Measurements from ENCODE around the gene PBX3. TPM values are rescaled to one million over a fixed set of nuclear protein-coding genes. Genes with fewer than 3 reads are reported as not detected.

The PBX3 gene
- total RNA-seq, 1 donor from 2014 or later: 37.6 TPM

GRCh38 chr9:125971050-125971449 is 223.9 kb downstream of the PBX3 start:
- Mint-ChIP-seq H3K4me1 (ENCODE audit: unreplicated experiment) (no peaks in the 10 kb centered on the region), H3K4me3 (ENCODE audit: unreplicated experiment) (no peak overlapping the region), H3K36me3 (ENCODE audit: low read depth, unreplicated experiment) (no peaks in the 10 kb centered on the region), H3K27ac (ENCODE audit: unreplicated experiment) (no peak overlapping the region), H3K9me3 (ENCODE audit: unreplicated experiment) (no peaks in the 10 kb centered on the region), H3K27me3 (ENCODE audit: unreplicated experiment) (no peaks in the 10 kb centered on the region)
- TF ChIP-seq, protein P1, sequence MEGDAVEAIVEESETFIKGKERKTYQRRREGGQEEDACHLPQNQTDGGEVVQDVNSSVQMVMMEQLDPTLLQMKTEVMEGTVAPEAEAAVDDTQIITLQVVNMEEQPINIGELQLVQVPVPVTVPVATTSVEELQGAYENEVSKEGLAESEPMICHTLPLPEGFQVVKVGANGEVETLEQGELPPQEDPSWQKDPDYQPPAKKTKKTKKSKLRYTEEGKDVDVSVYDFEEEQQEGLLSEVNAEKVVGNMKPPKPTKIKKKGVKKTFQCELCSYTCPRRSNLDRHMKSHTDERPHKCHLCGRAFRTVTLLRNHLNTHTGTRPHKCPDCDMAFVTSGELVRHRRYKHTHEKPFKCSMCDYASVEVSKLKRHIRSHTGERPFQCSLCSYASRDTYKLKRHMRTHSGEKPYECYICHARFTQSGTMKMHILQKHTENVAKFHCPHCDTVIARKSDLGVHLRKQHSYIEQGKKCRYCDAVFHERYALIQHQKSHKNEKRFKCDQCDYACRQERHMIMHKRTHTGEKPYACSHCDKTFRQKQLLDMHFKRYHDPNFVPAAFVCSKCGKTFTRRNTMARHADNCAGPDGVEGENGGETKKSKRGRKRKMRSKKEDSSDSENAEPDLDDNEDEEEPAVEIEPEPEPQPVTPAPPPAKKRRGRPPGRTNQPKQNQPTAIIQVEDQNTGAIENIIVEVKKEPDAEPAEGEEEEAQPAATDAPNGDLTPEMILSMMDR (IDR thresholded peaks at IDR 0.05; ENCODE audit: unreplicated experiment): no peak
- no peak for DNase-seq (ENCODE audit: low spot score)

DNA sequence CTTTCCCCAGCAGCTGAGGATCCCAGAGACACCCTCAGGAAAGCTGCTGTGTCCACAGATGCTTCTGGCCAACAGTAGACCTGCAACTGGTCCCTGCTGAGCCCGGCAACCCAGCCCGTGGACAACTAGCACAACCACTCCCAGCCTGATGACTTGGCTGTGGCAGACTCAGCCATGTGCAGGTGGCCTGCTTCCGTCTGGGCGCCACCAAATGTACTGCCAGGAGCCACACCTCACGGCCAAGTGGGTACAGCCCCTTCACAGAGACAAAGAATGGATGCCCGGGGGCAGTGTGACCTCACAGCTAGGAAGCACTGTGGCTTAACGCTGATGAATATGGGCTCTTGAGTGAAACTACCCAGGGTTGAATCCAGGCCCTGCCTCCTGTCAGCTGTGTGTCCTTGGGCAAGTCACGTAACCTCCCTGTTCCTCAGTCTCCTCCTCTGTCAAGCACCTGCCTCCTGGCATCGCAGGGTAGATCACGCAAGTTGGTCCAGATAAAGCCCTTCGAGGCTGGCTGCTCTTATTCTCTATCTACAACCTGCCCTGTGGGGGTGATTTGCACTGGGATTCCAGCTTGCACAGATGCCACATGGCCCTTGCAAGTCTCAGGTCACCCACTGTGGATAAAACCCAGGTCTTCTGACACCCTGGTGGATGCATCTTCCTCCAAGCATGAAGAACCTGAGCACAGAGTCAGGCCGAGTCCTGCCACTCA is 225.0 kb downstream of the PBX3 start:
- no peak overlapping the region for H3K4me3 Mint-ChIP-seq (ENCODE audit: unreplicated experiment)
- H3K36me3 Mint-ChIP-seq (ENCODE audit: low read depth, unreplicated experiment): no peaks in the 10 kb centered on the region
- no peak for DNase-seq (ENCODE audit: low spot score)
- no peaks in the 10 kb centered on the region for H3K4me1 Mint-ChIP-seq (ENCODE audit: unreplicated experiment)
- H3K27me3 Mint-ChIP-seq (ENCODE audit: unreplicated experiment): no peaks in the 10 kb centered on the region
- TF ChIP-seq, protein P1 (IDR thresholded peaks at IDR 0.05; ENCODE audit: unreplicated experiment): no peak
- no peak overlapping the region for H3K27ac Mint-ChIP-seq (ENCODE audit: unreplicated experiment)
- no peaks in the 10 kb centered on the region for H3K9me3 Mint-ChIP-seq (ENCODE audit: unreplicated experiment)

- DNase-seq (ENCODE audit: low spot score): no peak
- Mint-ChIP-seq H3K4me3 (ENCODE audit: unreplicated experiment) (no peak overlapping the region), H3K27ac (ENCODE audit: unreplicated experiment) (no peak overlapping the region), H3K36me3 (ENCODE audit: low read depth, unreplicated experiment) (no peaks in the 10 kb centered on the region), H3K4me1 (ENCODE audit: unreplicated experiment) (no peaks in the 10 kb centered on the region), H3K27me3 (ENCODE audit: unreplicated experiment) (no peaks in the 10 kb centered on the region), H3K9me3 (ENCODE audit: unreplicated experiment) (peaks cover under 1% of the 10 kb centered on the region)
- TF ChIP-seq, protein P1 (IDR thresholded peaks at IDR 0.05; ENCODE audit: unreplicated experiment): no peak
Observed at GRCh38 chr9:125973547-125973946, 226.4 kb downstream of the PBX3 start.

DNA sequence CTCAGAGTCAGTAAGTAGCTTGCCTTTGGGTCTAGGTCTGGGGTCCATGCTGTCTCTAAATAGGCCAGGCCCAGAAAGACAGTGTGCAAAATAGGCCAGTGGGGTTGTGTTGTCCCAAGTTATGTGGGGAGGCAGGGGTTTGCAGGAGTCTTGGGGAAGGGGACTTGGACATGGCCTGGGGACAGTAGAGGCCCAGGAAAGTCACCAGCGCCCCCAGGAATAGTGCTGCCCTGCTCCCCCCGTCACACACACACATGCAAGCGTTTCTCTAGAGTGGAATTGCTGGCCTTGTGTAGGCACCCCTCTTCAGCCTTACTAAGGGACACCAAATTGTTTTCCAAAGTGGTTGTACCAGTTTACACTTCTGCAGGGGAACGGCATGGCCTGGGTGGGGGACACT is 227.5 kb downstream of the PBX3 start:
- H3K27ac Mint-ChIP-seq (ENCODE audit: unreplicated experiment): no peak overlapping the region
- no peaks in the 10 kb centered on the region for H3K27me3 Mint-ChIP-seq (ENCODE audit: unreplicated experiment)
- peaks cover 4% of the 10 kb centered on the region for H3K36me3 Mint-ChIP-seq (ENCODE audit: low read depth, unreplicated experiment)
- H3K9me3 Mint-ChIP-seq (ENCODE audit: unreplicated experiment): peaks cover 9% of the 10 kb centered on the region
- TF ChIP-seq, protein P1 (IDR thresholded peaks at IDR 0.05; ENCODE audit: unreplicated experiment): peak; percentile 10
- no peak overlapping the region for H3K4me3 Mint-ChIP-seq (ENCODE audit: unreplicated experiment)
- DNase-seq (ENCODE audit: low spot score): no peak
- no peaks in the 10 kb centered on the region for H3K4me1 Mint-ChIP-seq (ENCODE audit: unreplicated experiment)

GRCh38 chr9:125977223-125977622 is 230.1 kb downstream of the PBX3 start:
- H3K4me1 Mint-ChIP-seq (ENCODE audit: unreplicated experiment): no peaks in the 10 kb centered on the region
- peaks cover 5% of the 10 kb centered on the region for H3K36me3 Mint-ChIP-seq (ENCODE audit: low read depth, unreplicated experiment)
- H3K4me3 Mint-ChIP-seq (ENCODE audit: unreplicated experiment): no peak overlapping the region
- peaks cover 9% of the 10 kb centered on the region for H3K9me3 Mint-ChIP-seq (ENCODE audit: unreplicated experiment)
- DNase-seq (ENCODE audit: low spot score): no peak
- H3K27me3 Mint-ChIP-seq (ENCODE audit: unreplicated experiment): no peaks in the 10 kb centered on the region
- TF ChIP-seq, protein P1 (IDR thresholded peaks at IDR 0.05; ENCODE audit: unreplicated experiment): no peak
- H3K27ac Mint-ChIP-seq (ENCODE audit: unreplicated experiment): no peak overlapping the region

All from endothelial cell (in vitro differentiated cells).